RWPE2 (cell line): ENCODE measurements around the gene TPCN2.

Experiments
- ATAC-seq: fragments of 200-7000 bp; cut with Tn5 transposase; 3 replicates; pipeline ENCODE4 v1.9.1; 2021; ENCODE audit warnings: low read depth
- DNase-seq: peaks from one replicate; pipeline ENCODE4 v3.0.0-alpha.2; 2020; ENCODE audit warnings: low spot score
- H3K27ac ChIP-seq: fragments of 450-650 bp; 2 replicates; pipeline ENCODE4 v1.5.1; 2017; ENCODE audit warnings: mild to moderate bottlenecking; ENCODE audit not compliant: poor library complexity, severe bottlenecking
- H3K27me3 ChIP-seq: fragments of 250-450 bp; sonication (Bioruptor Pico); 2 replicates; pipeline ENCODE4 v1.5.1; 2021; ENCODE audit warnings: mild to moderate bottlenecking, moderate library complexity; ENCODE audit not compliant: insufficient read depth, poor library complexity, severe bottlenecking
- H3K36me3 ChIP-seq: fragments of 250-450 bp; sonication (Bioruptor Pico); 2 replicates; pipeline ENCODE4 v1.5.1; 2020; ENCODE audit warnings: low read depth, mild to moderate bottlenecking, moderate library complexity
- H3K4me1 ChIP-seq: fragments of 250-450 bp; sonication (Bioruptor Pico); 2 replicates; pipeline ENCODE4 v1.5.1; 2021; ENCODE audit warnings: mild to moderate bottlenecking, moderate library complexity; ENCODE audit not compliant: insufficient read depth, poor library complexity, severe bottlenecking
- H3K4me3 ChIP-seq: fragments of 250-450 bp; sonication (Bioruptor Pico); 2 replicates; pipeline ENCODE4 v1.5.1; 2021; ENCODE audit warnings: mild to moderate bottlenecking, moderate library complexity; ENCODE audit not compliant: severe bottlenecking
- H3K9me3 ChIP-seq: fragments of 250-450 bp; sonication (Bioruptor Pico); 2 replicates; pipeline ENCODE4 v1.5.1; 2021; ENCODE audit warnings: mild to moderate bottlenecking, moderate library complexity; ENCODE audit not compliant: severe bottlenecking
- TF ChIP-seq, protein P1 (sequence below): fragments of 450-650 bp; IDR thresholded peaks from one replicate; pipeline ENCODE4 v1.5.1; 2017; ENCODE audit warnings: mild to moderate bottlenecking, moderate library complexity; ENCODE audit not compliant: poor library complexity, severe bottlenecking

The TPCN2 gene

DNA sequence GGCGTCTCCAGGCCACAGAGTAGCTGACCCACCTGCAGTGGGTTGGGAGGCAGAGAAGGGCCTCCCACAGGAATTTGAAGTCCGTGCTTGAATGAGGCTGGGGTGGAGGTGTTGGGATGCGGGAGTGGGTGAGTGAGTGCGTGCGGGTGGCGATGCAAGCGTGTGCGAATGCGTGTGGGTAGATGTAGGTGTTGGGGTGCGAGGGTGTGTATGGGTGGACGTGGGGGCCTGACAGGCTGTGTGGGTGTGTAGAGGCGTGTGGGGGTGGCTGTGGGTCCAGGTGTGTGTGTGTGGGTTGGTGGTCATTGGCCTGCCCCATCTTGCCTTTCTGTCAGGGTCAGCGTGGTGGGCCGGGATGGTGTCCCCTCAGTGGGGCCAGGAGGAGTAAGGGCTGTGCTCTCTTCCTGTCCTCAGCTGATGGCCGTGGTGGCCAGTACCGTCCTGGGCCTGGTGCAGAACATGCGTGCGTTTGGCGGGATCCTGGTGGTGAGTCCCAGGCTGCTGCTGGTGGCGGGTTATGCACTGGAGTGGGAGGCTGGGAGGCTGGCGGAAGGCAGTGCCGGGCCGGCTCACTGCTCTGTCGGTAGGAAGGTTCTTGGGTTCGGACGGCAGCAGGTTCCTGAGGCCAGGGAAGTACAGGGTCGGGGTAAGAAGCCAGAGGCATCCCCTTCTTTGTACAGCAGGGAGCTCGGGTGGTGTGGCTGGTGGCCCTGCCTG, 35.0 kb downstream of the TPCN2 start:
- TF ChIP-seq, protein P1, sequence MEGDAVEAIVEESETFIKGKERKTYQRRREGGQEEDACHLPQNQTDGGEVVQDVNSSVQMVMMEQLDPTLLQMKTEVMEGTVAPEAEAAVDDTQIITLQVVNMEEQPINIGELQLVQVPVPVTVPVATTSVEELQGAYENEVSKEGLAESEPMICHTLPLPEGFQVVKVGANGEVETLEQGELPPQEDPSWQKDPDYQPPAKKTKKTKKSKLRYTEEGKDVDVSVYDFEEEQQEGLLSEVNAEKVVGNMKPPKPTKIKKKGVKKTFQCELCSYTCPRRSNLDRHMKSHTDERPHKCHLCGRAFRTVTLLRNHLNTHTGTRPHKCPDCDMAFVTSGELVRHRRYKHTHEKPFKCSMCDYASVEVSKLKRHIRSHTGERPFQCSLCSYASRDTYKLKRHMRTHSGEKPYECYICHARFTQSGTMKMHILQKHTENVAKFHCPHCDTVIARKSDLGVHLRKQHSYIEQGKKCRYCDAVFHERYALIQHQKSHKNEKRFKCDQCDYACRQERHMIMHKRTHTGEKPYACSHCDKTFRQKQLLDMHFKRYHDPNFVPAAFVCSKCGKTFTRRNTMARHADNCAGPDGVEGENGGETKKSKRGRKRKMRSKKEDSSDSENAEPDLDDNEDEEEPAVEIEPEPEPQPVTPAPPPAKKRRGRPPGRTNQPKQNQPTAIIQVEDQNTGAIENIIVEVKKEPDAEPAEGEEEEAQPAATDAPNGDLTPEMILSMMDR, result no peak
- DNase-seq, result no peak
- no peak overlapping the region for H3K27ac ChIP-seq
- no peaks in the 10 kb centered on the region for H3K9me3 ChIP-seq
- no peak overlapping the region for H3K4me3 ChIP-seq
- H3K27me3 ChIP-seq, result no peaks in the 10 kb centered on the region
- H3K4me1 ChIP-seq, result peaks cover 14% of the 10 kb centered on the region
- ATAC-seq, result no peak
- peaks cover 19% of the 10 kb centered on the region for H3K36me3 ChIP-seq

- TF ChIP-seq, protein P1, result no peak
- Histone ChIP-seq H3K4me3 (no peak overlapping the region), H3K36me3 (peaks cover 25% of the 10 kb centered on the region), H3K27me3 (no peaks in the 10 kb centered on the region), H3K9me3 (no peaks in the 10 kb centered on the region), H3K27ac (no peak overlapping the region), H3K4me1 (peaks cover 14% of the 10 kb centered on the region)
- no peak for DNase-seq
- no peak for ATAC-seq
These were observed 35.6 kb downstream of the TPCN2 start for GRCh38 chr11:69084371-69084770.

- Histone ChIP-seq H3K36me3 (peaks cover 29% of the 10 kb centered on the region), H3K9me3 (no peaks in the 10 kb centered on the region)
- ATAC-seq, result no peak
These were observed 36.9 kb downstream of the TPCN2 start for GRCh38 chr11:69085490-69086095.

DNA sequence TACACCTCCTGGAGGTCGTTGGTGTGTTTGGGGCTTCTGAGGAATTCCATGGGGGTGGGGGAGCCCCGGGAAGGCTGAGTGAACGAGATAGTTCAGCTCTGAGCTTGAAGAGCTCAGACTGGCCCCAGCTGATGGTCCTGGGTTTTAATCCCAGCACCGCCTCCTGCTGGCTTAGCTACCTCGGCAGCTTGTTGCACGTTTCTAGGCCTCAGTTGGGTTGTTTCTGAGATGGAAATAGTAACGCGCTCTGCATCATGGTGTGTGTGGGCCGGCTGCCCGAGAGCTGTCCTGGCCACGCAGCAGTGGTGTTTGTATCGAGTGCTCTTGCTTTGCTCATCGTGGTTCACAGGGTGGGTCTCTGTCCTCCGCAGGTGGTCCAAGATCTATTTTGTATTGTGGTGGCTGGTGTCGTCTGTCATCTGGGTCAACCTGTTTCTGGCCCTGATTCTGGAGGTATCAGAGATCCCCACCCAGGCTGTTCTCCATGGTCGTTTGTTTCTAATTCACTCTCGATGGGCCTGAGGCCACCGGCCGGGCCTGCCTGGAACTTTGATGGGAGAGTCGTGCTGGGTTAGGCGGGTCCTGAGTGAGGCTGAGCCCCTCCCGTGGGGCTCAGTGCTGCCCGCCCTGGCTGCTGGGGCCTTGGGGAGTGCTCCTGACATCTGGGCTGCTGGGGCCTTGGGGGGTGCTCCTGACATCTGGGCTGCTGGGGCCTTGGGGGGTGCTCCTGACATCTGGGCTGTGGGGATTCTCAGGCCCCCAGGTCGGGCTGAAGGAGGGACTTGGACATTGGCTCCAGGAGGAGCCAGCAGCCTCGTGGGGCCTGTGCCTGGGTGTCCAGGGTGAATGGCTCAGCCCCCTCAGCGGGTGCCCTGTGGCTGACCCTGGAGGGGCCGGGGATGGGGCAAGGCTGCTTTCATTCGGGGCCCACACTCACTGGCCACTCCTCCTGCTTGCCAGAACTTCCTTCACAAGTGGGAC, 37.7 kb downstream of the TPCN2 start:
- TF ChIP-seq, protein P1, result no peak
- ATAC-seq (no peak), DNase-seq (no peak)
- Histone ChIP-seq H3K4me1 (peaks cover 3% of the 10 kb centered on the region), H3K4me3 (no peak overlapping the region), H3K9me3 (no peaks in the 10 kb centered on the region), H3K27ac (no peak overlapping the region), H3K36me3 (peaks cover 34% of the 10 kb centered on the region), H3K27me3 (no peaks in the 10 kb centered on the region)

More at GRCh38 chr11:69085490-69086095, 36.9 kb downstream of the TPCN2 start:
- TF ChIP-seq, protein P1, result no peak
- H3K27me3 ChIP-seq, result no peaks in the 10 kb centered on the region
- no peak overlapping the region for H3K27ac ChIP-seq
- no peak for DNase-seq
- peaks cover 5% of the 10 kb centered on the region for H3K4me1 ChIP-seq
- no peak overlapping the region for H3K4me3 ChIP-seq
